Measurements from ENCODE around the gene IFI30.
"Not testable (repeated sequence)": the region's sequence is repeated elsewhere in the genome, so short reads cannot be mapped to it uniquely, and the experiment has no call there.

IFI30 gene

GRCh38 chr19:18203408-18203862, 29.8 kb downstream of the IFI30 start:
- DNase-seq (ENCODE audit: low read depth in 2 of 2): no peak

GRCh38 chr19:18203863-18204393, 30.3 kb downstream of the IFI30 start, which contains the start of gene RAB3A:
Gene RAB3A, minus strand, starts transcription at chr19:18204042. Its CDS starts 1,302 bp downstream, at chr19:18202740.
- peak; percentile 99 to 100 for DNase-seq (ENCODE audit: low read depth in 2 of 2)

- no peak for DNase-seq (ENCODE audit: low read depth in 2 of 2)
Observed at GRCh38 chr19:18204394-18205199, 31.0 kb downstream of the IFI30 start.

DNA sequence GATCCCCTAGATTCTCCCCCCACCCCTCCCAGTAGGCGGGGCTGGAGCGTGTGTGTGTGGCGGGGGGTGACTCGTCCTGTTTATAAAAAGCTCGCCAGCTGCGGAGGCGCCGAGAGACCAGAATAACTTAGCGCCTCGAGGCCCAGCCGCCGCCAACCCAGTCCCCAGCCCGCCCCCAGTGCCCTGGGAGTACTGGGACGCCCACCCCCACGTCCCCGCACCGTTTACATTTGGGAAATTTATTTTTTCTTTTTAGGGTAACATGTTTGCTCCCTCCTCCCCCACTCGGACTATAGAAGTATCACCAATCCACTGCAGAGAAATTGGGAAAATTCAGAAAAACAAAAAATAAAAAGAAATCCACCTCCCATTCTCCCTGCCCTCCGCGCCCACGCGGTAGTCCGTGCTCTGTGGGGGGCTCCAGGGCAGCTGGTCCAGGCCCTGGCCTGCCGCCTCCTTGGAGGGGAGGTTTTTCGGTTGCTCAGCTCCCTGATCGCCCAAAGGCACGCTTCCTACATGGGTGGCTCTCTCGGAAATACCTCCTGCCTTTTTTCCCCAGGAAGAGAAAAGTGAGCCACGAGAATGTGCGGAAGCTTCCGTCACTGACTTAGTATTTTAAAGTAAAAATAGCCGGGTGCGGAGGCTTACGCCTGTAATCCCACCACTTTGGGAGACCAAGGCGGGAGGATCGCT, 31.7 kb downstream of the IFI30 start:
- peak in 1 of 2 donors; percentile 55 for DNase-seq (ENCODE audit: low read depth in 2 of 2)

GRCh38 chr19:18206018-18206417, 32.4 kb downstream of the IFI30 start:
- DNase-seq (ENCODE audit: low read depth in 2 of 2): no peak

GRCh38 chr19:18208098-18208951, 34.7 kb downstream of the IFI30 start:
- DNase-seq (ENCODE audit: low read depth in 2 of 2): peak in 1 of 2 donors; percentile 58

GRCh38 chr19:18209912-18210311, 36.3 kb downstream of the IFI30 start:
- not testable (repeated sequence) for DNase-seq (ENCODE audit: low read depth in 2 of 2)

- no peak for DNase-seq (ENCODE audit: low read depth in 2 of 2)
Observed at GRCh38 chr19:18211683-18212082, 38.1 kb downstream of the IFI30 start.

DNA sequence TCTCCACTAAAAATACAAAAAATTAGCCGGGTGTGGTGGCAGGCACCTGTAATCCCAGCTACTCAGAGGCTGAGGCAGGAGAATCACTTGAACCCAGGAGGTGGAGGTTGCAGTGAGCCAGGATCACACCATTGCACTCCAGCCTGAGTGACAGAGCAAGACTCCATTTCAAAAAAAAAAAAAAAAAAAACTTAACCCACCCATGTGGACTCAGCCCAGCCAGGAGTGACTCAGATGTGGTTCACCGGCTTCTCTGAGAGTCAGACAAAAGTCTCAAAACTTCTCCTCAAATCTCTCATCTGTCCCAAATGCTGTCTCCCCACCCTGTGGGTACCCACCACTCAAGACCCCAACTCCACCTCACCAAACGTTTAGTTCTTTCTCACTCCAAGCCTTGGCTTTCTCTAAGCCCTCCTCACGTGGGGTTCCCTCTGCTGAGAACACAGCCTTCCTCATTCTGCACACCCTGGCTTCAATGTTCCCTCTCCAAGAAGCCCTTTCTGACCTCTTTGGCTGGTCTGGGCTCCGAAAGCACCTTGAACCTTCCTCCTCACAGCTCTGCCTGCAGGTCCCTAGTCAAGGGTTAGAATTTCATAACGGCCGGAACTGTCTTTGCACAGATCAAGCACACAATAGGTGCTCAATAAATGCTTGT, 41.3 kb downstream of the IFI30 start:
- no peak for DNase-seq (ENCODE audit: low read depth in 2 of 2)

GRCh38 chr19:18216789-18217188, 43.2 kb downstream of the IFI30 start:
- no peak for DNase-seq (ENCODE audit: low read depth in 2 of 2)

GRCh38 chr19:18218159-18218558, 44.5 kb downstream of the IFI30 start:
- DNase-seq (ENCODE audit: low read depth in 2 of 2): no peak

DNA sequence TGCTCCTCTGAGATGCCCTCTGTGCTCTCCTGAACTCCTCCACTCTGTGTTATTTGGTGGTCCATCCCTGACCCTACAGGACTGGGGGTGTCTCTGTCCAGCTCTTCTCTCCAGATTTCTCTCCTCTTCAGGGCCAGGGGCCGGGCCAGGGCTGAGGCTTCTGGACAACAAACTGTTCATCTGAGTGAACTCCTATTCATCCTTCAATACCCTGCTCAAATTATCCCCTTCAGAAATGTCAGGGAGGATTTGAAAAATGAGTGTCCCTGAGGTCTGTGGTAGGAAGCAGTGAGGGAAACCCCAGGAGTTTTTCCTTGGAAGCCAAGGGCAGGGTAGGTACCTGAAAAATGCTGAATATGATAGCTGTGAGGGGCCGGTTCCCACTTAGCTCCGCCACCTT, 45.0 kb downstream of the IFI30 start:
- DNase-seq (ENCODE audit: low read depth in 2 of 2): no peak

DNA sequence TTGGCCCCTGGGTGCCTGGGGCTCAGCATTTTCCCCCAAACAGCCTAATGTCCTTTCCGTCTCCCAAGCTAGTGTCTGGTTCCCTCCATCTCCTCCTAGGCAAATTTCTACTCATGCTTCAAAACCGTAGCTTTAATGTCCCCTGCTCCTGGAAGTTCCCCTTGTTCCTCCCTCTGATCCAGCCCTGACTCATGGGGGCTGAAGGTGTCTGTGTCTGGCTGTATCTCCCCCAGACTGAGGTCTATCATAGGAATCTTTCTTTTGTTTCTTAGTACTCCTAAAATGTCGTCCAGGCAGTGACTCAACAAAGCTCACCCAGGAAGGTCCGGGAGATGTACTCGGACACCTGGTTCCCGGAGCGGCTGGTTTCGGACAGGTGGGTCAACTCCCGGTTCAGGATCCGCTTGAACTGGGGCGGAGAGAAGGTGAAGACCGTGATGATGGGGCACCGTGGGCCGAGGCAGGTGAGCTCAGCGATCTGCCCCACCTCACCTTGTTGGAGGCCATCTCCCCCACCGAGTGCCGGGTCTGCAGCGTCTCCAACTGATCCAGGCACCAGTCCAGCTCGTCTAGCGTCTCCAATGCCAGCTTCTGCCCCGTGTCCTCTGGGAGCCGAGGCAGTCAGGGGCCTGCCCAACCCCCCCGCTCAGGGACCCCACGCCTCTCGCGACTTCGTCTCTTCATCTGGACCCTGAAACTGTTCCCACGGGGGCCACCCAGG, 46.5 kb downstream of the IFI30 start:
- no peak for DNase-seq (ENCODE audit: low read depth in 2 of 2)

DNA sequence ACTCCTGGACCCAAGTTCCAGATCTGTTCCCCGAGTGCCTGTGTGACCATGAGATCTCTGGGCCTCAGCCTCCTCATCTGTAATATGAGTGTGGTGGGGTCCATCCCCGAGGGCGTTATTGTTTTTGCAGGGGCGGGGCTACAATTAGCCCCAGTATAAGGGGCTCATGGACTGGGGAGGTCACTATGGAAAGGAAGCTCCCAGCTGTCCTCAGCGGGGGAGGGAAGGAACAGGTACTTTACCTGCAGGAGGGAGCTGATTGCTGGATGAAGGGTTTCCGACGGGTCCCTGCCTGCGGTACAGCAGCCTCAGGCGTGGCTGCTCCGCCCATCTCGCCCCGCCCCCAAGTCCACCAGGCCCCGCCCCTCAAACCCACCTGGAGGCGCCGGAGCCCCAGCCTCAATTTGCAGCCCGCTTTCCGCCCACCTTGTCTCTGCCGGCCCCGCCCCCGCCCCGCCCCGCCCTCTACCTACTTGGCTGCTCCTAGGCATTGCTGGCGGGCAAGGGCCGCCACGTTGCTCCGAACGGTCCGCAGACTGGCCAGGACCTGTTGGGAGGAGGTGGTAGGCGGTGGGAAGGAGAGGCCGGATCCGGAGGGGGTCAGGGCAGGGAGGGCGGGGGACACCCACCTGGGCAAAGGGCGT, 47.1 kb downstream of the IFI30 start:
- DNase-seq (ENCODE audit: low read depth in 2 of 2): no peak

DNA sequence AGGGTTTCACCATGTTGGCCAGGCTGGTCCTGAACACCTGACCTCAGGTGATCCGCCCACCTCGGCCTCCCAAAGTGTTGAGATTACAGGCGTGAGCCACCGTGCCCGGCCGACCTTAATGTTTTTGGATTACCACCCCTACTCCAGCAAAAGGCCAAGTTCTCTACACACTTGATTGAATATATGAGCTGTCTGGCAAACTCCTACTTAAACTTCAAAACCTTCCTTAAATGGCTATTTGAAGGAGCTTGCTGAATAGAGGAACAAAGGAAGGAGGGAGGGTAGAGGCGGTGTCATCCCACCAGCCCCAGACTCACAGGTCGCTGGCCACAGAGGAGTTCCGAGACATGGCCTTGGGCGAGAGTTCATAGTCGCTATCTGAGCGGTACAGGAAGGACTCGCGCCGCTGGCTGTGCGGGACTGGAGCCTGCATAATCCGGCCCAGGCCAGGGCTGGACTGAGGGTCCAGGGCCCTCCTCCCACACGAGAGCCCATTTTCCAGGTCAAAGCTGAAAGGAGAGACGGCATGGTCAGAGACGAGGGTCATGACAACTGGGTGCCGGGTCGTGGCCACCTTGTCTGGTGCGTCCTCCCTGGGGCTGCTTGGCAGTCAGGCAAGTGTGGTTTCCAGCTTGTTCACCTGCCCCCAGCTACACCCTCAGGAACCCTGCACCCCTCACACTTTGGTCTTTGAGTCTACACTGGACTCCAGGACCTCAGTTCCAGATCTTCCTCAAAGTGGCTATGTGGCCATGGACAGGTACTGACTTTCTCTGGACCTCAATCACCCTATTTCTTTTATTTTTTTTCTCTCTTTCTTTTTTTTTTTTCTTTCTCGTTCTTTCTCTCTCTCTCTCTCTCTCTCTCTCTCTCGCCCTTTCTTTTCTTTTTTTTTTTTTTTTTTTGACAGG, 48.5 kb downstream of the IFI30 start:
- no peak for DNase-seq (ENCODE audit: low read depth in 2 of 2)

- DNase-seq (ENCODE audit: low read depth in 2 of 2): peak in 1 of 2 donors; percentile 51
Observed at GRCh38 chr19:18223860-18224524, 50.4 kb downstream of the IFI30 start.

DNA sequence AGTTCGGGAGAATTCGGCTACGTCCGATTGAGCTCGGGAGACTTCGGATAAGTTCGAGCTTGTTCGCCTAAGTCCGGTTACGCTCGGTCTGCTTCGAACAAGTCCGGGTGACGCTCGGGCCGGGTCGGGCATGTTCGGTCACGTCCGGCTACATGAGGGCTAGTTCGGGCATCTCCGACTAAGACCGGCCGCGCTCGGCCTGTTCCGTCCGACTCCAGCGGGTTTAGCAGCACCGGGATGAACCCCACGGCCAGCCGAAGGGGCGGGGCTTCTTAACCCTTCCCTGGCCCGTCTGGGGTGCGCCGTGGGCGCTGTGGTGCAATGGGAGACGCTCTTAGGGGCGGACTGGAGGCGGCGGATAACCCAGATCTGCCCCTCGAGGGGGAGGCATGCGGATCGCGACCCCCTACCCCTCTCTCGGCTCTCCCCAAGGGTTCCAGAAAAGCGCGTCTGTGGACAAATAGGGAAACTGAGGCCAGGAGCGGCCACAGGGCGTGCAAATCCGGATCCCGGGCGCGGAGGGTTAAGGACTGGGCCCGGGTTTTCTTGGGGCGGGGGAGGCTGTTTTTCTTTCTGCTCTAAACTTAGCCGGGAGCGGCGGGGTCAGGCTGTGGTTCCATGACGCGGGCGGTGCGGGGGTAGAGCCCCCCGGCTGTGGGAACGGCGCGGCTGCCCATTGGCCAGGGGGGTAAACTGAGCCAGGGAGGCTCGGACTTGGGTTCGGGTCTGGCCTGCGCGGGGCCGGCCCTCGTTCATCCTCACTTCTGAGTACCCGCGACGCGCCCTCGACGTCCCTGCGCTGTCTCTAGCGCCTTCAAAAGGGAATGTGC, 51.1 kb downstream of the IFI30 start:
- peak; percentile 92 to 94 for DNase-seq (ENCODE audit: low read depth in 2 of 2)

GRCh38 chr19:18225355-18225701, 51.7 kb downstream of the IFI30 start:
- no peak for DNase-seq (ENCODE audit: low read depth in 2 of 2)
